Kidney tubule cell (primary cell): ENCODE results near the gene LCK.

Experiments used
- DNase-seq: peaks from one replicate; pipeline ENCODE4 v3.0.0-alpha.2; 2018; ENCODE audit warnings: low spot score

LCK gene

GRCh38 chr1:32327204-32327603 is 76.1 kb downstream of the LCK start:
- DNase-seq, result no peak

- DNase-seq, result no peak
Measured at GRCh38 chr1:32329931-32330466, 78.9 kb downstream of the LCK start.

GRCh38 chr1:32330558-32331151 is 79.6 kb downstream of the LCK start:
- DNase-seq, result no peak

GRCh38 chr1:32331549-32331948 is 80.5 kb downstream of the LCK start:
- no peak for DNase-seq

- no peak for DNase-seq
Measured at GRCh38 chr1:32332290-32333079, 81.4 kb downstream of the LCK start.

GRCh38 chr1:32333251-32333963 is 82.3 kb downstream of the LCK start:
- no peak for DNase-seq

GRCh38 chr1:32334274-32334861 is 83.3 kb downstream of the LCK start:
- DNase-seq, result no peak

GRCh38 chr1:32334864-32335534 is 83.9 kb downstream of the LCK start:
- DNase-seq, result peak; percentile 50

GRCh38 chr1:32335535-32335789 is 84.4 kb downstream of the LCK start:
- no peak for DNase-seq
